Measurements from ENCODE around the gene GPR83.
"Not testable (repeated sequence)": the region's sequence is repeated elsewhere in the genome, so short reads cannot be mapped to it uniquely, and the experiment has no call there.

GPR83 gene

DNA sequence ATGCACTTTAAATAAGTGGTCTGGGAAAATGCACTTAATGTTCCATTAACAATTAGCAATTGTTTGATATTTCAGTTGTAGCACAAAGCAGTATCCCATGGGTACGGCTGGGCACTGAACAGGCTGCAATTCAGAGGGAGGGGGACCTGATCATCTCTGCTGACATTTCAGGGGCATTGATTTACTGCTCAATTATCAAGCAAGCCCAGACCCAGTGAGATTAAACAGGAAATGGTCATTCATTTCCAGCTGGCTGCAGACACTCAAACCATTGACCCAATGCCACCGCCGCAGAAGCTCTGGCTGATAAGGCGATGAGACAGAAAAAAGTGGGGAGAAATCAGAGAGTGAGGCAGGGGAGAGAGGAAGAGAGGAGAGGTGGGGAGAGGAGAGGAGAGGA, 1.2 kb downstream of the GPR83 start:
- H3K4me2 ChIP-seq (ENCODE audit: low read length): no peak overlapping the region
- TF ChIP-seq EZH2phosphoT487 (IDR thresholded peaks at IDR 0.05; ENCODE audit: low read depth) (no peak), CTCF (IDR thresholded peaks at IDR 0.05; ENCODE audit: low read depth, low read length) (no peak)
- no peaks in the 10 kb centered on the region for H3K36me3 ChIP-seq (replicated peaks; ENCODE audit: low read depth, low read length)
- H4K20me1 ChIP-seq (ENCODE audit: insufficient read depth, low read length): no peaks in the 10 kb centered on the region
- no peak overlapping the region for H3K27ac ChIP-seq (ENCODE audit: low read length)
- H3K4me1 ChIP-seq (ENCODE audit: low read length): no peaks in the 10 kb centered on the region
- H3K79me2 ChIP-seq (ENCODE audit: low read length): no peaks in the 10 kb centered on the region
- no peak overlapping the region for H3K9ac ChIP-seq (ENCODE audit: low read length)
- no peaks in the 10 kb centered on the region for H3K9me3 ChIP-seq (ENCODE audit: insufficient read depth, low read length)
- H3K27me3 ChIP-seq (ENCODE audit: low read depth, low read length): no peaks in the 10 kb centered on the region
- no peak overlapping the region for H2AFZ ChIP-seq (ENCODE audit: low read depth, low read length)
- H3K4me3 ChIP-seq (ENCODE audit: low read length): no peak overlapping the region

DNA sequence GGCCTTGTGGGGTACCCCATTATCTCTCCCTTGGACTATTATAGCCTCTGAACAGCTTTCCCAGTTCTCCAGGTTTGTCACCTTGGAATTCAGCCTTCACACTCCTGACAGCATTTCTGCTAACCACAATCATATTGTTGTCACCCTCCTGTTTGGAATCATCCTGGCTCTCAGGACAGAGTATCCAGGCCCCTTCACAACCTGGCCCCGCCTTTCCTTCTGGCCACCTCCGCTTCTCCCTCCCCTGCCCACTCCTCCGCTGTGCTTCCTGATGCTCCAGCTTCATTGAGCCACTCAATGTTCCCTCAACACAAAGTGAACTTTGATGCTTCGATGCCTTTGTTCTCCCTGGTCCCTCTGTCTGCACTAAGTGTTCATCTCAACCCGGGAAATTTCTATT, 3.1 kb downstream of the GPR83 start:
- H4K20me1 ChIP-seq (ENCODE audit: insufficient read depth, low read length): no peaks in the 10 kb centered on the region
- H3K27me3 ChIP-seq (ENCODE audit: low read depth, low read length): no peaks in the 10 kb centered on the region
- H3K79me2 ChIP-seq (ENCODE audit: low read length): no peaks in the 10 kb centered on the region
- no peak overlapping the region for H3K9ac ChIP-seq (ENCODE audit: low read length)
- H3K4me1 ChIP-seq (ENCODE audit: low read length): no peaks in the 10 kb centered on the region
- TF ChIP-seq CTCF (IDR thresholded peaks at IDR 0.05; ENCODE audit: low read depth, low read length) (no peak), EZH2phosphoT487 (IDR thresholded peaks at IDR 0.05; ENCODE audit: low read depth) (no peak)
- no peak overlapping the region for H3K4me2 ChIP-seq (ENCODE audit: low read length)
- H3K27ac ChIP-seq (ENCODE audit: low read length): no peak overlapping the region
- no peak overlapping the region for H3K4me3 ChIP-seq (ENCODE audit: low read length)
- no peaks in the 10 kb centered on the region for H3K9me3 ChIP-seq (ENCODE audit: insufficient read depth, low read length)
- H3K36me3 ChIP-seq (replicated peaks; ENCODE audit: low read depth, low read length): no peaks in the 10 kb centered on the region
- H2AFZ ChIP-seq (ENCODE audit: low read depth, low read length): no peak overlapping the region

- no peak overlapping the region for H2AFZ ChIP-seq (ENCODE audit: low read depth, low read length)
- no peak overlapping the region for H3K9ac ChIP-seq (ENCODE audit: low read length)
- no peak overlapping the region for H3K27ac ChIP-seq (ENCODE audit: low read length)
- H3K4me1 ChIP-seq (ENCODE audit: low read length): no peaks in the 10 kb centered on the region
- no peak for TF ChIP-seq EZH2phosphoT487 (IDR thresholded peaks at IDR 0.05; ENCODE audit: low read depth)
- TF ChIP-seq CTCF (IDR thresholded peaks at IDR 0.05; ENCODE audit: low read depth, low read length): no peak
- H3K9me3 ChIP-seq (ENCODE audit: insufficient read depth, low read length): no peaks in the 10 kb centered on the region
- H3K36me3 ChIP-seq (replicated peaks; ENCODE audit: low read depth, low read length): no peaks in the 10 kb centered on the region
- no peaks in the 10 kb centered on the region for H4K20me1 ChIP-seq (ENCODE audit: insufficient read depth, low read length)
- no peaks in the 10 kb centered on the region for H3K79me2 ChIP-seq (ENCODE audit: low read length)
- H3K4me2 ChIP-seq (ENCODE audit: low read length): no peak overlapping the region
- H3K27me3 ChIP-seq (ENCODE audit: low read depth, low read length): no peaks in the 10 kb centered on the region
- H3K4me3 ChIP-seq (ENCODE audit: low read length): no peak overlapping the region
These were observed 4.9 kb downstream of the GPR83 start for GRCh38 chr11:94396282-94396681.

DNA sequence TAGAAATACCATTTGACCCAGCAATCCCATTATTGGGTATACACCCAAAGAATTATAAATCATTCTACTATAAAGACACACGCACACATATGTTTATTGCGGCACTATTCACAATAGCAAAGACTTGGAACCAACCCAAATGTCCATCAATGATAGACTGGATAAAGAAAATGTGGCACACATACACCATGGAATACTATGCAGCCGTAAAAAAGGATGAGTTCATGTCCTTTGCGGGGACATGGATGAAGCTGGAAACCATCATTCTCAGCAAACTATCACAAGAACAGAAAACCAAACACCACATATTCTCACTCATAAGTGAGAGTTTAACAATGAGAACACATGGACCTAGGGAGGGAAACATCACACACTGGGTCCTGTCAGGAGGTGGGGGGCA, 9.3 kb downstream of the GPR83 start:
- not testable (repeated sequence) for H3K79me2 ChIP-seq (ENCODE audit: low read length); H2AFZ ChIP-seq (ENCODE audit: low read depth, low read length); H3K9me3 ChIP-seq (ENCODE audit: insufficient read depth, low read length); H3K36me3 ChIP-seq (replicated peaks; ENCODE audit: low read depth, low read length); H3K4me1 ChIP-seq (ENCODE audit: low read length); H3K27me3 ChIP-seq (ENCODE audit: low read depth, low read length); H3K9ac ChIP-seq (ENCODE audit: low read length); H3K27ac ChIP-seq (ENCODE audit: low read length); H3K4me2 ChIP-seq (ENCODE audit: low read length); H4K20me1 ChIP-seq (ENCODE audit: insufficient read depth, low read length); H3K4me3 ChIP-seq (ENCODE audit: low read length)

DNA sequence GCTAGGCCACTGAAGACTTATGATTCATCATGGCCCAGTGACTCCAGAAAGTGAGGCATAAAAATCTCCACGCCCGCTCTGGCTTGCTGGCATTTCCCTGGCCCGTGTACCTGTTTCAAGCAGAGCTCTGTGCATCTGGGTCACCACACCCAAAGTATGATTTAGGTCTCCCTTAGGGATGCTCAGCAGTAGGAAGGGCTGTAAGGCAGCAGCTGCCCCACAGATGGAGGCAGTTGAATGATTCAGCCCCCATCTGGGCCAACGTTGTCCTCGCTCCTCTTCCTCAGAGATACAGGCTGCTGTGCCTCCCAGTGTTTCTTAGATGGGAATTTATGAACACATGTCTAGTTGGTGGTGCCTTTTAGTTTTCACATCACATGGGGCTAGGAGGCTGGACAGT, 21.6 kb downstream of the GPR83 start:
- Histone ChIP-seq H3K9ac (ENCODE audit: low read length) (no peak overlapping the region), H2AFZ (ENCODE audit: low read depth, low read length) (no peak overlapping the region), H3K4me3 (ENCODE audit: low read length) (no peak overlapping the region), H4K20me1 (ENCODE audit: insufficient read depth, low read length) (no peaks in the 10 kb centered on the region), H3K36me3 (replicated peaks; ENCODE audit: low read depth, low read length) (no peaks in the 10 kb centered on the region), H3K27ac (ENCODE audit: low read length) (no peak overlapping the region), H3K27me3 (ENCODE audit: low read depth, low read length) (no peaks in the 10 kb centered on the region), H3K4me2 (ENCODE audit: low read length) (no peak overlapping the region), H3K4me1 (ENCODE audit: low read length) (no peaks in the 10 kb centered on the region), H3K79me2 (ENCODE audit: low read length) (no peaks in the 10 kb centered on the region), H3K9me3 (ENCODE audit: insufficient read depth, low read length) (no peaks in the 10 kb centered on the region)
- TF ChIP-seq CTCF (IDR thresholded peaks at IDR 0.05; ENCODE audit: low read depth, low read length): no peak
- TF ChIP-seq EZH2phosphoT487 (IDR thresholded peaks at IDR 0.05; ENCODE audit: low read depth): no peak

Data from OCI-LY3 (cell line).